Activated naive CD4-positive, alpha-beta T cell treated with anti-CD3 and anti-CD28 coated beads, Interleukin-2, amount 50 U/mL, for 24 hours (primary cell): ENCODE results near the gene PSMD1.
A peak's percentile ranks its signal among the peaks of the same experiment; 100 is the strongest.

ENCODE experiments used
- H3K27ac Mint-ChIP-seq: one replicate; pipeline ENCODE4 v1.8.0; 2021; ENCODE audit warnings: mild to moderate bottlenecking, mixed read lengths
- H3K27me3 Mint-ChIP-seq: one replicate; pipeline ENCODE4 v1.8.0; 2021; ENCODE audit warnings: mixed read lengths
- H3K36me3 Mint-ChIP-seq: one replicate; pipeline ENCODE4 v1.8.0; 2021; ENCODE audit warnings: mixed read lengths
- H3K4me1 Mint-ChIP-seq: one replicate; pipeline ENCODE4 v1.8.0; 2021; ENCODE audit warnings: mixed read lengths
- H3K4me3 Mint-ChIP-seq: one replicate; pipeline ENCODE4 v1.8.0; 2021; ENCODE audit warnings: mild to moderate bottlenecking, mixed read lengths
- H3K9me3 Mint-ChIP-seq: one replicate; pipeline ENCODE4 v1.8.0; 2021; ENCODE audit warnings: mixed read lengths

Gene PSMD1

DNA sequence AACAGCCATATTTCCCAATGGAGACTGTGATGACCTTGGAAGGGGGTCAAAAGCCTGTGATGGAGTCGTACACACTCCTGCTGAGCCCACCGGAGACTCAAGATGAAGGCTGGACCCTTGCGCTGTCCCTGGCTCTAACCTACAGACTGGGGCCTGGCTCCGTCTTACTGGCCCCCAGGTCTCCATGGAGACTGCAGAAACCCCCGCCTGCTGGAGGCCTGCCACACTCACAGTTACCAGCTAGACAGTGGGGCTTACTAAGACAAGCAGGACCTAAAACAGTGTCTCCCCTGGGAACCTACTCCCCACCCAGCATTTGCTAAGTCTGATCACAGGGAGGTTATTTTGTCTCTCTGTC lies 9.8 kb upstream of the PSMD1 start:
- no peaks in the 10 kb centered on the region for H3K9me3 Mint-ChIP-seq
- H3K4me3 Mint-ChIP-seq, result no peak overlapping the region
- H3K27me3 Mint-ChIP-seq, result peaks cover 4% of the 10 kb centered on the region
- no peak overlapping the region for H3K27ac Mint-ChIP-seq
- no peaks in the 10 kb centered on the region for H3K4me1 Mint-ChIP-seq
- no peaks in the 10 kb centered on the region for H3K36me3 Mint-ChIP-seq

DNA sequence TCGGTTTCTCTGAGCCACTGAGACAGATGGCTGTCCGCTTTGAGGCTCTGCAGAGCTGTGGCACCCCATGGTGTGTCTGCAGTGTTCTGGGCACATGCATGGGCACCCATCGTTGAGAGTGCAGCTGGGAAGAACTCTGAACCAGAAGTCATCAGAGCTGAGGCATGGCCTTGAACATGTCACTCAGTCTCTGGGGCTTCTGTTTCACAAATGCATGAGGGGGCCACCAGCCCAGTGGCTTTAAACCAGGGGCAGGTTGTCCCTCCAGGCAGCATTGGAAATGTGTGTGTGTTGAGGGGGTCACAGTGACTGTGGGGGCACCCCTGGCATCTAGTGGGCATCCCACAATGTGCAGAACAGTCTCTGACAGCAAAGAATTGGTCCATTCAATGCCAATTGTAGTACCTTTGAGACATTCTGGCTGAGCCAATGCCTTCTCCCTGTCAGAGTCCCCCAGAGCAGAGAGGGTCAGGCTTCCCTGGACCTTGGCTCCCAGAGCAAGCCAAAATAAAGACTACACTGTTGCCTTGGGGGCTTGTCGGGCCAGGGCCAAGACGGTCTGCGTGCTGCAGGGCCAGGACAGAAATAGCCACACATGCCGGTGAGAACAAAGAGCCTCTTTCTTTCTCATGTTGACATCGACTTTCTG lies 9.3 kb upstream of the PSMD1 start:
- no peaks in the 10 kb centered on the region for H3K9me3 Mint-ChIP-seq
- H3K4me1 Mint-ChIP-seq, result peaks cover 3% of the 10 kb centered on the region
- H3K27me3 Mint-ChIP-seq, result peaks cover 2% of the 10 kb centered on the region
- H3K36me3 Mint-ChIP-seq, result no peaks in the 10 kb centered on the region
- no peak overlapping the region for H3K27ac Mint-ChIP-seq
- H3K4me3 Mint-ChIP-seq, result no peak overlapping the region

DNA sequence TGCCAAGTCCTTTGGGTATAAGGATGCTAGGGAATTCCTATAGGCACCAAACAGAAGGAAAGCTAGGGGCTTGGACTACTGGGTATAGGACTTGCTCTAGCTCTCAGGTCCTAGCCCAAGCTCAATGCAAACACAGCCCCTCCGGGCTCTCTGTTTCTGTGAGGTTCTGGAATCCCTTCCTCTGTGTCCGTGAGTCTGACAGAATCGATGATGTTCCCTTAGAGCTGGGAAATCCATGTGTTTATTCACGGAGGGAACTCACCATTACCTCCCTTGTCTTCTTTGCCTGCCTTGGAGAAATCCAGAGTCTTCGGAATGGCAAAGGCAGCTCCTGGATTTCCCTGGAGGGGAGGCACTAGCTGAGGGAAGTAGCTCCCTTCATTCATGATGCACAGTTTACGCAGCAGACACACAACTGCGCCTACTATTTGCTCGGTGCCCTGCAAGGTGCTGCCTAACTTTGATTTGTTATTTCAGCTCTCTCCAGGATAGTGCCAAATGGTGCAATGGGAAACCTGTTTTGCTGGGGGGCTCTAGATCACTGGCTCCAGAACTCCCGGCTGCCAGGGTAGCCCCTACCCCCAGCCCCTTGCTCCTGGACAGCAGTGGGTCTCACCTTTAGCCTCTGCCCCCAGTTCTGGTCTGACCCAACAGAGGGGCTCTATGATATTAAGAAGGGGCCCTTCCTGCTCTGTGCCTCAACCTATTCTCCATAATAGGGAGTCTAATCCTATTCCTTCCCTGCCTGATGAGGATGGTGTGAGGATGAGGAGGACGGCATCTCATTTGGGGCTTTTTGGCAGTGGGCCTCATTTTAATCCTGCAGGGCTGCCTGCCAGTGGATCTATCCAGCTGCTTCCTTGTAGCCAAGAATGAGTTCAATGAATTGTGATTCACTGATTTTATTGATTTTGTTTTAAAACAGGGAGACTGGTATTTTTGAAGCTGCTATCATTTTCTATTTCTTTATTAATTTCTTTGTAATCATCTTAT lies 8.4 kb upstream of the PSMD1 start:
- H3K36me3 Mint-ChIP-seq, result no peaks in the 10 kb centered on the region
- H3K9me3 Mint-ChIP-seq, result no peaks in the 10 kb centered on the region
- peaks cover 2% of the 10 kb centered on the region for H3K27me3 Mint-ChIP-seq
- H3K4me3 Mint-ChIP-seq, result no peak overlapping the region
- H3K4me1 Mint-ChIP-seq, result peaks cover 11% of the 10 kb centered on the region
- H3K27ac Mint-ChIP-seq, result no peak overlapping the region

DNA sequence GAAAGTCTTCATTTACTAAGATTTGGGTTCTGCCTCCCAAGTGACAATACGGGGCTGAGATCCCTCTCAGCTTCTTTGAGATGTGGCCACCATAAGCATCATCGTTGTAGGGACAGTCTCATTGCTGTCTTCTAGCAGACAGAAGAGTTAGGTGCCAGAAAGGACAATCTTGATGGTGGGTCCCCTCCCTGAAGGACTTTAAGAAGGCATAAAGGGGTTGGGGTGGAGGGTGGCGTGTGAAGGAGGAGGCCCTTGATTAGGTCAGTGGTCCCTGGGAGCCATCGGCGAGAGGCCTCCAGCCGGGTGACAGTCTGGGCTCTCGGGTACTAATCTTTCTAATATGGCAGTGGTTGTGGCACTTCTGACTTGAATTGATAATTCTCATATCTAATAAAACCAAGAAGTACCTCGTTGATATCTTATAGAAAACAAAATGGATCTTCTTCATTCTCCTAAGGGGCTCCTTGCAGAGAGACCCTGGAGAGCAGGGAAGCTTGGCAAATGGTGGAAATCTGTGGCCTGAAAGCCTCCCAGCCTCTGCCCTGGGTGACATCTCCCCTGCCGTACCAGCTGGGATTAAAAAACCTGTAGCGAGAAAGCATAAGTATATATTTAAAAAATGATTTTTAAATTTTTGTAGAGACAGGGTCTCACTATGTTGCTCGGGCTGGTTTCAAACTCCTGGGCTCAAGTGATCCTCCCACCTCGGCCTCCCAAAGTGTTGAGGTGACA lies 7.2 kb upstream of the PSMD1 start:
- Mint-ChIP-seq H3K36me3 (no peaks in the 10 kb centered on the region), H3K27me3 (peaks cover 2% of the 10 kb centered on the region), H3K4me1 (peaks cover 17% of the 10 kb centered on the region), H3K9me3 (no peaks in the 10 kb centered on the region), H3K4me3 (no peak overlapping the region), H3K27ac (no peak overlapping the region)

DNA sequence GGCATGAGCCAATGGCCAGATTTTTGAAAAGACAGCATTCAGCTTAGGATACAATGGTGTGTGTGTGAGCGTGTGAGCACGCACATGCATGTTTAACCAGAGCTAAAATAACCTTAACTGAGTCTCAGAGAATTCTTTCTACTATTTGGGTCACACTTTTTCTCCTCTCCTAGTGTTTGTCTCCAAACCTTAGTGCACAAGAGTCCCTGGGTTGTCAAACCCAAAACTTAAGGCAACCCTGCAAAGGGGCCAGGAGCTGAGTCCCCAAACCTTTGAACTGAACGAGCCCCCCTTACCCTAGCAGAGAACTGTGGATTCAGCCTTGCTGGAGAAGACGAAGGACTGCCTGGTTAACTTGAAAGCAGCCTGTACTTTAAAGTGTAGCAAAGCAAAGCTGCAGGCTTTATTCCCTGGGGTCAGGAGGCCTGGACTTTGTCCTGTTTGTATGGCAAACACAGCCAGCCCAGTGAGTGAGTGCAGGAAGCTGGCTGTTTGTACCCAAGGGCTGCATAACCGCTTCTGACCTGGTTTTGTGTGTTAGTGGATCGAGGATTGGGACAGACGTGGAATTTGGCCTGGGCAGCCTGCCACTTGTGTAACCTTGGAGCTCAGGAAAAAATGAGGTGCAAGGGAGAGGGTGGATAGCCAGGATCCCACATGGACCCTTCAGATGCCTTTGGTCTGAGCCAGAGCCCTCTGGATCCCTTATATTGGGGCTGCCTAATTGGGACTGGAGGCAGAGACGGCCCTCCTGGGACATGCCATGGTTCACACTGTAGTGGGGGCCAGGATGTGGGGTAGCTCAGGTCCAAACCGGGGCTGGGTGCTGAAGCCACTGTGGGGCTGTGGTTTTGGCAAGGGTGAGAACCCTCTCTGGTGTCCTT lies 6.4 kb upstream of the PSMD1 start:
- Mint-ChIP-seq H3K27ac (no peak overlapping the region), H3K4me3 (no peak overlapping the region), H3K27me3 (peaks cover 2% of the 10 kb centered on the region), H3K4me1 (peaks cover 17% of the 10 kb centered on the region), H3K36me3 (no peaks in the 10 kb centered on the region), H3K9me3 (no peaks in the 10 kb centered on the region)

DNA sequence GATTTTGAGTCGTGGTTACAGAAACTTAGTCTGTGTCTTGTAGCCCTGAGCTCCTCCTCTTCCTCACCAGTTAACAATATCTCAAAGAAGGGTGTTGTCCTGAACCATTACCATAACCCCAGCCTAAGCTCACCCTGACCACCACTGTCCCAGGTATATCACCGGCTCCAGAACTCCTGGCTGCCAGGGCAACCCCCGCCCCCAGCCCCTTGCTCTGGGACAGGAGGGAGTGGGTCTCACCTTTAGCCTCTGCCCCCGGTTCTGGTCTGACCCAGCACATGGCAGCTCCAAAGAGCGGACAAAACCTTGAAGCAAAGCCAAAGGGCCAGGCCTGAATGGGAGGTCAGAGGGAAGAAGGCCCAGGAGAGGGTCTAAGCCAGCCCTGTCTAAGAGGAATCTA lies 5.6 kb upstream of the PSMD1 start:
- Mint-ChIP-seq H3K27me3 (peaks cover 2% of the 10 kb centered on the region), H3K9me3 (no peaks in the 10 kb centered on the region), H3K4me3 (no peak overlapping the region), H3K4me1 (peaks cover 20% of the 10 kb centered on the region), H3K27ac (no peak overlapping the region), H3K36me3 (no peaks in the 10 kb centered on the region)

DNA sequence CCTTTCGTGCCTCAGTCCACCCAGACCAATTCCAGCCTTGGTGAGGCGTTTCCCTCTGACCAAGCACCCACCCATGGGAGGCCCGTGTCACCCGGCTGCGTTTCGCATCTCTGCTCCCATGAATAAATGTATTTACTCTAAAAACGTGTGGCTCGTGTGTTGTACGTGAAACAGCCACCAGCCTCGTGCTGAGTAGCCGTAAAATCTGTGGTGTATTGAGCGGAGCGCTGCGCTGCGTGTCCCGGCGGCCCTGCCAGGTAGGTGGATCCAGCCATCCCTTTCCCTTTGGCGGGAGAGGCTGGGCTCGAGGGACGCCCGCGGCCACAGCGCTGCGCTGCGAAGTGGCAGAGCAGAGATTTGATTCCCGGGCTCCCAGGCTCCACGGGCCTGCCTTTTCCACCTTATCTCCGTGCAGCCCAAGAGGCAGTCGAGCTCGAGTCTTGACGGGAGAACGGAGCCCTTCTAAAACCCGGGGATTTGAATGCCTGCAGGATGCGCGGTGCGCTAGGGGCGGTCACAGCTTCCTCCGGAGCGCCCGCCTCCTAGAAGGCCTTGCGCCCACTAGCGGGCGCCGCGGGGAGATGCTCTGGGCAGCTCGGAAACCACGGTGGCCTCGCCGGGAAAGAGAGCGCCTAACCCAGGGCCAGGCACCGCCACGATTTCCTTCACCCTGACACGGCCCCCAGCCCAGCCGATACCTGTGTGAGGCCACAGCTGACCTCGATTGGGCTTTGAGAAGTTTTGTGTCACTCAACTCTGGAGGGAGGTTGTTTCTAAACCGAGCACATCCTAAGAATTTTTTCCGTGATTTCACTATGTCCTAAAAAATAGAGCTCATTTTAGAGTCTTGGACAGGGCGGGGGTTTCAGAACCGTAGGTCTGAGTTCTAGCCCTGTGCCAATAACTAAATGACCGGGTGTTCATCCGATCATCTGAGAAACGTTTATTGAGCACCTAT lies 3.9 kb upstream of the PSMD1 start:
- Mint-ChIP-seq H3K4me1 (peaks cover 28% of the 10 kb centered on the region), H3K27ac (peak overlapping the region; percentile 41), H3K36me3 (peaks cover 2% of the 10 kb centered on the region), H3K9me3 (no peaks in the 10 kb centered on the region), H3K4me3 (peak overlapping the region; percentile 92), H3K27me3 (peaks cover 2% of the 10 kb centered on the region)

DNA sequence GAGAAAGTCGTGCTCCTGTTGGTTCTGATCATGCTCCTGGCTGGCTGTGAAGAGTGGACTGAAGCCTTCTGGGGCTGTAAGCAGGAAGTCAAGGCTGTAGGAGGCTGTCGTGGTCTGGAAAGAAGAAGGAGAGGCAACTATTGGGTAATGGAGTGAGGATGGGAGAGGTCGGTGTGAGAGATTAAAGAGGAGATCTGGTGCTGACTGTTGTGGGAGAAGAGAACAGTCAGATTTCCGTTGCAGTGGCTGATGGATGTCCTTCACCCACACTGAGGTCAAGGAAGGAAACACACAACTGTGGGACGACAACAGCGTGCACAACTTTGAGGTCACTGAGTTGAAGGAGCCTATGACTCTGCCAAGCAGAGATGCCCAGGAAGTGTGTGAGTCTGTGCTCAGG lies 2.8 kb upstream of the PSMD1 start:
- H3K27me3 Mint-ChIP-seq, result peaks cover 2% of the 10 kb centered on the region
- no peak overlapping the region for H3K4me3 Mint-ChIP-seq
- peak overlapping the region; percentile 3 for H3K27ac Mint-ChIP-seq
- H3K4me1 Mint-ChIP-seq, result peaks cover 39% of the 10 kb centered on the region
- H3K36me3 Mint-ChIP-seq, result peaks cover 6% of the 10 kb centered on the region
- no peaks in the 10 kb centered on the region for H3K9me3 Mint-ChIP-seq

DNA sequence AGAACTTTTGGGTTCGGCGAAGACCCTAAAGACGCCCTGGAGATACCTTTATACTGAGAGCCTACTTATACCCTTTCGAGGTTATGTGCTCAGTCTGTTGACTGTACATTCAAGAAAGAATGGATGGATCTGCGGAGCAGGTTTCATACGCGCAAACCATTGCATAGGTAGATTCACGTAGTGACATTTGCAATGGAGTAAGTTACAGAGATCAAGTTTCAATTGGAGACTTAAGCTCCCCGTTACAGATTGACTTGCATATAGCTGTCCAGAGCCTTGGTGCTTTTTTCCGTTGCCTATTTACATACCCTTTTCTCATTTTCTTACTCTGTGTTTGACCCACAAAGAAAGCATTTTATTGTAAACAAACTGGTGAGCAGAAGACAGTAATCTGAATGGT lies 923 bp downstream of the PSMD1 start:
- H3K9me3 Mint-ChIP-seq, result no peaks in the 10 kb centered on the region
- peaks cover 51% of the 10 kb centered on the region for H3K4me1 Mint-ChIP-seq
- H3K4me3 Mint-ChIP-seq, result peak overlapping the region; percentile 94
- H3K27me3 Mint-ChIP-seq, result no peaks in the 10 kb centered on the region
- H3K36me3 Mint-ChIP-seq, result peaks cover 7% of the 10 kb centered on the region
- H3K27ac Mint-ChIP-seq, result peak overlapping the region; percentile 76

DNA sequence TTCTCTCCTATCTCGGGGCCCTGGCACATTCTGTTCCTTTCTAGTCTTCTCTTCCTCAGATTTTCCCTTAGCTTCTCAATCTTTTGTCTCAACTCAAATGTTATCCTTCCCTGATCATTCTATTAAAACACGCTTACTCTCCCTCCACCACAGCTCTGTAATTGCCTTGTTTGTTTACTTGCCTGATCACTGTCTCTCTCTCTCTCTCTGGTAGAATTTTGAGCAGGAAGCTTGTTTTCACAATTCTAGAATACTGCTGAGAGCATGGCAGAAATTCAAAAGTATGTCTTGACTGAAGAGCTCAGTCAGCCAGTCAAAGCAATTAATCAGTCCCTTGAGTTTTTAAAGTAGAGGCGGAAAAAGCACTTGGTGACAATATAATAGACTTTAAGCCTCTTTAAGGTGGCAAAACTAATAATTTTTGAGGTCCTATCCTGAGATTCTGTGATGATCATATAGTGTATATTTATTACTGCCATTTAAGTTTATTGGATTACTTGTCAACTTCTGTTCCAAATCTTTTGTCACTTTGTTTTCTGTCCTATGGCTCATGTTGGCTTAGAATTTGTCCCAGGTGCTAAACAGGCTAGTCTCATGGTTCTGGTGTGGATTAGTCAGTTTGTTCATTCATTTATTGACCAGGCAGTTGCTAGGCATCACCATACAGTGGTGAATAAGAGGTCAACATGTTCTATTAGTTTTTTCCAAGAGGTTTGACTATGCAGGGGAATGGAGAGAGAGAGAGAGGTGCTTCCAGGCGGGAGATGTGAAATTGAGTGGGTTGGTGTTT lies 2.3 kb downstream of the PSMD1 start:
- Mint-ChIP-seq H3K9me3 (no peaks in the 10 kb centered on the region), H3K27me3 (no peaks in the 10 kb centered on the region), H3K27ac (peak overlapping the region; percentile 15), H3K4me3 (peak overlapping the region; percentile 94), H3K36me3 (peaks cover 7% of the 10 kb centered on the region), H3K4me1 (peaks cover 44% of the 10 kb centered on the region)

DNA sequence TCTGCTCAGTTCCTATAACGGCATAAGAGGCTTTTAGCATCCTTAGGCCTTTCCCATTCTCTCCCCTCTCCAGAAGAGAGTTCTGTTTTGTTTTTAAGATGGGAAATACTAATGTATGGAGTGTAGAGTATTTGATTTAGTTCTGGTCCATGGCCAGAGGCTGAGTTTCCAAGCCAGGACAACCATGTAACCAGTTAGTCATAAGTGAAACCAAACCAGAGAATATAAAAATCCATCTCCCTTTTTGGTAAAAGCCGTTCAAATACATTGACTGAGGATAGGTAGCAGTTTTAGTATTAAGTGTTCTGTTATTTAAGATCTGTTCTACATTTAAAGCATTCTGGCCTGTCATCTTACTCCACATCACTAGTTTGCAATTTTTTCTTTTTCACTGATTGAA lies 3.1 kb downstream of the PSMD1 start:
- Mint-ChIP-seq H3K4me1 (peaks cover 44% of the 10 kb centered on the region), H3K4me3 (peak overlapping the region; percentile 34), H3K36me3 (peaks cover 7% of the 10 kb centered on the region), H3K27me3 (no peaks in the 10 kb centered on the region), H3K9me3 (no peaks in the 10 kb centered on the region), H3K27ac (no peak overlapping the region)

DNA sequence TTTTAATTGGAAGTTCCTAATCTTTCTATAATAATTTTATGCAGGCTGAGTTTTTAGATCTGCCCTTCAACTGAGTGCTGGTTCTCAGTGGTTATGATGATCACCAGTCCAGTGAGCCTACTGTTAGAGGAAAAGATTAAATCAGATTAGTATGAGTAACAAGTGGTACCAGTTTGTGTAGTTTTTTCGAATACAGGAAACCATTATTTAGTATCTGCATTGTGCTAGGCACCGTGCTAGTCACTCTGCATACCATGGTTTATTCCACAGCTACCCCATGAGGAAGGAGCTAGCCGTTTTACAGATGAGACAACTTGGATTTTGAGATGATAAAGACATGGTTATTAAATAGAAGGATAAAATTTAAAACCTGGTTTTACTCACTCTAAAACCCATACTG lies 6.1 kb downstream of the PSMD1 start:
- Mint-ChIP-seq H3K27me3 (no peaks in the 10 kb centered on the region), H3K27ac (no peak overlapping the region), H3K36me3 (peaks cover 7% of the 10 kb centered on the region), H3K4me3 (no peak overlapping the region), H3K4me1 (peaks cover 32% of the 10 kb centered on the region), H3K9me3 (no peaks in the 10 kb centered on the region)

DNA sequence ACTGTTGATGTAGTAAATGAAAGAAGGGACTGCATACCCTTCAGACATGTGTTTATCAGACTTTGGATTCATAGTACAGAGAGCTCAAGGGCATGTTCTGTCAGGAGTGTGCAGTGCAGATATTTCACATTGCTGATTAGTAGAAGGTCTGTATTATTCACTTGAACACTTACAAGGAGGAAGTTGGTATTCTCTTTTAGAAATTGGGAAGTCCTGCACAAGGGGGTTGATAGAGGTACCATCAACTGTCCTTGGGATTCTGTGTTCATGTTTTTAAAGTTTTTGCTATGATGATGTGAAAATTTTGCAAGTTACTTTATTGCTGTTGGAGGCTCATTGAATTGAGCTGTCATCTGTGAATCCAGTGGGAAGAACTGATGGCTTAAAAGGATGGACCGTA lies 6.7 kb downstream of the PSMD1 start:
- Mint-ChIP-seq H3K27me3 (no peaks in the 10 kb centered on the region), H3K4me3 (no peak overlapping the region), H3K9me3 (no peaks in the 10 kb centered on the region), H3K36me3 (peaks cover 12% of the 10 kb centered on the region), H3K4me1 (peaks cover 26% of the 10 kb centered on the region), H3K27ac (no peak overlapping the region)
